Activated CD4-positive, CD25-positive, alpha-beta regulatory T cell (primary cell): ENCODE measurements around the gene ALPL.

Experiments used
- DNase-seq, 4 experiments: peaks; one replicate each; lab custom pipeline; 2025; lab: John Stamatoyannopoulos, UW

ALPL gene

GRCh38 chr1:21618561-21619374 is 109.5 kb downstream of the ALPL start:
- DNase-seq, result no peak

GRCh38 chr1:21619375-21619947 is 110.2 kb downstream of the ALPL start:
- DNase-seq, result no peak

GRCh38 chr1:21620011-21620410 is 110.8 kb downstream of the ALPL start:
- no peak for DNase-seq

GRCh38 chr1:21620496-21620895 is 111.3 kb downstream of the ALPL start:
- no peak for DNase-seq

- DNase-seq, result no peak
Measured at GRCh38 chr1:21621051-21621450, 111.8 kb downstream of the ALPL start.

GRCh38 chr1:21621761-21622436 is 112.7 kb downstream of the ALPL start:
- DNase-seq, result no peak

- no peak for DNase-seq
Measured at GRCh38 chr1:21622466-21623315, 113.5 kb downstream of the ALPL start.

- no peak for DNase-seq
Measured at GRCh38 chr1:21623410-21623961, 114.3 kb downstream of the ALPL start.

GRCh38 chr1:21624571-21625389 is 115.6 kb downstream of the ALPL start:
- no peak for DNase-seq

GRCh38 chr1:21625390-21626190 is 116.4 kb downstream of the ALPL start:
- DNase-seq, result no peak

- no peak for DNase-seq
Measured at GRCh38 chr1:21626921-21627339, 117.7 kb downstream of the ALPL start.
